Loucy (cell line): ENCODE measurements around the gene RDH12.

ENCODE experiments used
- H2AFZ ChIP-seq: fragments of 200-600 bp; sonication (generic); 2 replicates; pipeline ENCODE4 v1.6.0; 2016; ENCODE audit warnings: antibody characterized with exemption, mild to moderate bottlenecking, low read length, moderate library complexity
- H3F3A ChIP-seq: fragments of 200-600 bp; 2 replicates; pipeline ENCODE4 v1.6.0; 2016; ENCODE audit warnings: antibody characterized with exemption, low read depth, mild to moderate bottlenecking
- H3K27me3 ChIP-seq: fragments of 200-600 bp; sonication (generic); 2 replicates; pipeline ENCODE4 v1.6.1; 2014; ENCODE audit warnings: low read length, mild to moderate bottlenecking; ENCODE audit not compliant: insufficient read depth, poor library complexity, severe bottlenecking
- H3K36me3 ChIP-seq: fragments of 200-600 bp; sonication (generic); 2 replicates; pipeline ENCODE4 v1.6.1; 2016; ENCODE audit warnings: low read length; ENCODE audit not compliant: insufficient read depth
- H3K4me1 ChIP-seq: fragments of 200-600 bp; sonication (generic); 2 replicates; pipeline ENCODE4 v1.5.1; 2014; ENCODE audit warnings: low read length, mild to moderate bottlenecking; ENCODE audit not compliant: insufficient read depth, poor library complexity, severe bottlenecking
- H3K4me2 ChIP-seq: fragments of 200-600 bp; sonication (generic); 2 replicates; pipeline ENCODE4 v1.6.0; 2014; ENCODE audit warnings: antibody characterized with exemption, low read length, low read depth, mild to moderate bottlenecking; ENCODE audit not compliant: poor library complexity, severe bottlenecking
- H3K4me3 ChIP-seq: fragments of 200-600 bp; sonication (generic); 2 replicates; pipeline ENCODE4 v1.5.1; 2014; ENCODE audit warnings: low read length, mild to moderate bottlenecking, mixed read lengths; ENCODE audit not compliant: poor library complexity, severe bottlenecking
- H3K79me2 ChIP-seq: fragments of 200-600 bp; sonication (generic); 2 replicates; pipeline ENCODE4 v1.6.1; 2014; ENCODE audit warnings: low read length; ENCODE audit not compliant: insufficient read depth
- H3K9ac ChIP-seq: fragments of 200-600 bp; sonication (generic); 2 replicates; pipeline ENCODE4 v1.6.0; 2014; ENCODE audit warnings: mild to moderate bottlenecking, low read depth, low read length, moderate library complexity; ENCODE audit not compliant: poor library complexity, severe bottlenecking
- H3K9me2 ChIP-seq: fragments of 200-600 bp; sonication (generic); replicated peaks from 2 replicates; pipeline ENCODE4 v1.6.1; 2016; ENCODE audit warnings: low read depth, low read length, mixed read lengths
- H3K9me3 ChIP-seq: fragments of 200-600 bp; sonication (generic); 2 replicates; pipeline ENCODE4 v1.6.1; 2014; ENCODE audit warnings: mild to moderate bottlenecking, antibody characterized with exemption, low read length, low read depth; ENCODE audit not compliant: insufficient read depth
- H4K20me1 ChIP-seq: fragments of 200-600 bp; sonication (generic); 2 replicates; pipeline ENCODE4 v1.6.0; 2014; ENCODE audit warnings: antibody characterized with exemption, low read length, mild to moderate bottlenecking; ENCODE audit not compliant: insufficient read depth, poor library complexity, severe bottlenecking
- EZH2phosphoT487 ChIP-seq: fragments of 200-600 bp; IDR thresholded peaks from 2 replicates; pipeline ENCODE4 v1.6.1; 2018; ENCODE audit warnings: antibody characterized with exemption, mild to moderate bottlenecking, moderate library complexity, borderline replicate concordance
- TF ChIP-seq, protein P1 (sequence below): fragments of 200-600 bp; sonication (generic); conservative IDR thresholded peaks from 2 replicates; pipeline ENCODE4 v1.5.1; 2014; ENCODE audit warnings: mild to moderate bottlenecking, antibody characterized with exemption, low read length

Gene RDH12

DNA sequence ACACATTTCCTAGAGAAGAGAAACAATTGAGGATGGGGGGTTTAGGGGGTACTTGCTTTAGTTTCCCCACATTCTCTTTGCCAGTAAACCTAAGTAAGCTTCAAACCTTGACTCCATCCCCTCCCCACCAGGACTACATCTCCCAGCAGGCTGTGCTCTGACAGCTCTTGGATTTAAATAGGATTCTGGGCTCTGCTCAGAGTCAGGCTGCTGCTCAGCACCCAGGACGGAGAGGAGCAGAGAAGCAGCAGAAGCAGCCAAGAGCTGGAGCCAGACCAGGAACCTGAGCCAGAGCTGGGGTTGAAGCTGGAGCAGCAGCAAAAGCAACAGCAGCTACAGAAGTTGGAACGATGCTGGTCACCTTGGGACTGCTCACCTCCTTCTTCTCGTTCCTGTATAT lies 20.6 kb downstream of the RDH12 start:
- Histone ChIP-seq H3K4me3 (peak overlapping the region; percentile 6), H3K9me3 (no peaks in the 10 kb centered on the region), H3F3A (no peaks in the 10 kb centered on the region), H3K9ac (no peak overlapping the region), H3K9me2 (no peaks in the 10 kb centered on the region), H3K79me2 (no peaks in the 10 kb centered on the region), H3K4me2 (peak overlapping the region; percentile 31), H4K20me1 (no peaks in the 10 kb centered on the region), H3K27me3 (no peaks in the 10 kb centered on the region), H3K4me1 (peaks cover 6% of the 10 kb centered on the region), H3K36me3 (no peaks in the 10 kb centered on the region), H2AFZ (peak overlapping the region; percentile 57)
- TF ChIP-seq, protein P1, sequence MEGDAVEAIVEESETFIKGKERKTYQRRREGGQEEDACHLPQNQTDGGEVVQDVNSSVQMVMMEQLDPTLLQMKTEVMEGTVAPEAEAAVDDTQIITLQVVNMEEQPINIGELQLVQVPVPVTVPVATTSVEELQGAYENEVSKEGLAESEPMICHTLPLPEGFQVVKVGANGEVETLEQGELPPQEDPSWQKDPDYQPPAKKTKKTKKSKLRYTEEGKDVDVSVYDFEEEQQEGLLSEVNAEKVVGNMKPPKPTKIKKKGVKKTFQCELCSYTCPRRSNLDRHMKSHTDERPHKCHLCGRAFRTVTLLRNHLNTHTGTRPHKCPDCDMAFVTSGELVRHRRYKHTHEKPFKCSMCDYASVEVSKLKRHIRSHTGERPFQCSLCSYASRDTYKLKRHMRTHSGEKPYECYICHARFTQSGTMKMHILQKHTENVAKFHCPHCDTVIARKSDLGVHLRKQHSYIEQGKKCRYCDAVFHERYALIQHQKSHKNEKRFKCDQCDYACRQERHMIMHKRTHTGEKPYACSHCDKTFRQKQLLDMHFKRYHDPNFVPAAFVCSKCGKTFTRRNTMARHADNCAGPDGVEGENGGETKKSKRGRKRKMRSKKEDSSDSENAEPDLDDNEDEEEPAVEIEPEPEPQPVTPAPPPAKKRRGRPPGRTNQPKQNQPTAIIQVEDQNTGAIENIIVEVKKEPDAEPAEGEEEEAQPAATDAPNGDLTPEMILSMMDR: no peak
- TF ChIP-seq EZH2phosphoT487: no peak

DNA sequence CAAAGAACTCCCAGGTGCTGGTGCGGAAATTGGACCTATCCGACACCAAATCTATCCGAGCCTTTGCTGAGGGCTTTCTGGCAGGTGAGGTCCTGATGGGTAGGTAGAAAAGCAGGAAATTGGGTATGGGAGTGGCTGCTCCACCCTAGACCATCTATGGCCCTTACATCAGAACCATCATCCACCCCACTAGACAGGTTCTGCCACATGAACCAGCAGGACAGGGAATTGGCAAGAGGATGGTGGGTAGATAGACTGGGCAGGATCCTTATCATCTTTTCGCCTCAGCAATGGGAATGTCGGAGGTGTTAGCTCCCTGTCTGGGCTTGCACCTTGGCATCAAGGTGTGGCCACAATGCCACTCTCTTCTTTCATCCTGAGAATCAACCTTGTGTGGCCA lies 23.5 kb downstream of the RDH12 start:
- no peaks in the 10 kb centered on the region for H3K9me3 ChIP-seq
- H4K20me1 ChIP-seq: no peaks in the 10 kb centered on the region
- no peaks in the 10 kb centered on the region for H3K36me3 ChIP-seq
- H3K9ac ChIP-seq: no peak overlapping the region
- no peaks in the 10 kb centered on the region for H3K9me2 ChIP-seq
- H3K4me2 ChIP-seq: no peak overlapping the region
- H3K79me2 ChIP-seq: no peaks in the 10 kb centered on the region
- H3K4me3 ChIP-seq: no peak overlapping the region
- H3F3A ChIP-seq: no peaks in the 10 kb centered on the region
- no peaks in the 10 kb centered on the region for H3K27me3 ChIP-seq
- no peak for TF ChIP-seq EZH2phosphoT487
- TF ChIP-seq, protein P1: no peak
- no peak overlapping the region for H2AFZ ChIP-seq
- peaks cover 6% of the 10 kb centered on the region for H3K4me1 ChIP-seq

DNA sequence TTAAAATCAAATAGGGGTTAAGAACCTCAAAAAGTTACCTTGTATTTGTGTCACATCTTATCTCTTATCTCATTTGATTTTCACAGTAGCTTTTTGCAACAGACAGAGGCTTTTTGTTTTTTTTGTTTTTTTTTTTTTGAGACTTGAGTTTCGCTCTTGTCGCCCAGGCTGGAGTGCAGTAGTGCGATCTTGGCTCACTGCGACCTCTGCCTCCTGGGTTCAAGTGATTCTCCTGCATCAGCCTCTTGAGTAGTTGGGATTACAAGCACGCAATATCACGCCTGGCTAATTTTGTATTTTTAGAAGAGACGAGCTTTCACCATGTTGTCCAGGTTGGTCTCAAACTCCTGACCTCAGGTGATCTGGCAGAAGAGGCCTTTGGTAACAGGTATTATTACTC lies 25.7 kb downstream of the RDH12 start:
- no peak overlapping the region for H3K9ac ChIP-seq
- TF ChIP-seq, protein P1: no peak
- H3K27me3 ChIP-seq: no peaks in the 10 kb centered on the region
- H3K9me2 ChIP-seq: no peaks in the 10 kb centered on the region
- H3F3A ChIP-seq: no peaks in the 10 kb centered on the region
- no peak overlapping the region for H3K4me2 ChIP-seq
- no peaks in the 10 kb centered on the region for H3K36me3 ChIP-seq
- no peak overlapping the region for H2AFZ ChIP-seq
- H4K20me1 ChIP-seq: no peaks in the 10 kb centered on the region
- H3K79me2 ChIP-seq: no peaks in the 10 kb centered on the region
- no peaks in the 10 kb centered on the region for H3K9me3 ChIP-seq
- peaks cover under 1% of the 10 kb centered on the region for H3K4me1 ChIP-seq
- no peak overlapping the region for H3K4me3 ChIP-seq
